ENCODE results near the gene ZNF366.
"Not testable (repeated sequence)": the region's sequence is repeated elsewhere in the genome, so short reads cannot be mapped to it uniquely, and the experiment has no call there.

Gene ZNF366

GRCh38 chr5:72436796-72437471, 70.3 kb downstream of the ZNF366 start:
- no peak for DNase-seq

DNA sequence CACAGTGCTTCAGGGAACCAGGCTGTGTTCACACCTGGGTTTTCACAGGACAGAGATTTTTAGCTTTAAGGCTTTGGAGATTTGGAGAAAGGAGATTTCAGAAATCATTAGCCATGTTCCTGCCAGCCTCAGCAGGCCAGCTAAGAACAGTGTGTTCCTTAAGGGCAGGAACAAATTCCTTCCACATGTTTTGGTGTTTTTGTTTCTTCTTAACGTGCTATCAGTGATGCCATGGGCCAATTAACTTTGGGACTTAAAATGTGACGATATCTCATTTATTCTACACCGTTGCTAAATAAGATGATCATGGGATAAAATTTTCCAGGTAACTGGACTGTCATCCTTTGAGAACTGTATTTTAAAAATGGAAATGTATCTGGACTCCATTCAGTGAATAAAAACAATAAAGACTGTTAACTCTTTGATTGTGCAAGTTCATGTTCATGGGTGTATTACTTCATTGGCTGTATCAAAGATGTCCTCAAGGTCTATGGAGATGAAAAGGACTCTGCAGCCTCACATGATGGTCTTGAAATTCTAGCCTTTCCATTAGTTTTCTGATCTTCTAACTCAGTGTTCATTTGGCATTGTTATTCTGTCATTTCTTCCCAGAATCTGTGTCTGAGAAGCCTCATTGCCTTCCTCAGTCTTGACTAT, 72.3 kb downstream of the ZNF366 start:
- DNase-seq, result no peak

- no peak for DNase-seq
Measured at GRCh38 chr5:72434056-72434780, 73.0 kb downstream of the ZNF366 start.

- DNase-seq, result no peak
Measured at GRCh38 chr5:72433522-72433921, 73.7 kb downstream of the ZNF366 start.

DNA sequence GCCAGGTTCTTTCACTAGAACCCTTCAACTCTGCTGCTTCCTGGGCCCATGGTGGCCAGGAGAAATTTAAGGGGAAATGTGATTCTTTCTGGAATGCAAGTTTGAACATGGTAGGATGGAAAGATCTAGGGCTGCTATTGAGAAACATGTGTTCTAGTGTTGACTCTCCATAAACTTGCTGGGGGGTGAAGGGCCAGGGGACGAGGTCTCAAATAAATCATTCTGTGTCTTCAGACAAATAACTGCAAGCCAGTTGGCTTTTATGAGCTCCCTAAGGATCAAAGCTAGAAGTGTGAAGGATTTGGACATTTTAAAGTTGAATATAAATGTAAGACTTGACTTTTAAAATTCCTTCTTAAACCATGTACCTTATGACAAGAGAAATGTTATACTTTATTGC, 78.5 kb downstream of the ZNF366 start:
- DNase-seq, result no peak

- no peak for DNase-seq
Measured at GRCh38 chr5:72427488-72428437, 79.4 kb downstream of the ZNF366 start.

GRCh38 chr5:72427016-72427415, 80.2 kb downstream of the ZNF366 start:
- no peak for DNase-seq

- no peak for DNase-seq
Measured at GRCh38 chr5:72426019-72426418, 81.2 kb downstream of the ZNF366 start.

DNA sequence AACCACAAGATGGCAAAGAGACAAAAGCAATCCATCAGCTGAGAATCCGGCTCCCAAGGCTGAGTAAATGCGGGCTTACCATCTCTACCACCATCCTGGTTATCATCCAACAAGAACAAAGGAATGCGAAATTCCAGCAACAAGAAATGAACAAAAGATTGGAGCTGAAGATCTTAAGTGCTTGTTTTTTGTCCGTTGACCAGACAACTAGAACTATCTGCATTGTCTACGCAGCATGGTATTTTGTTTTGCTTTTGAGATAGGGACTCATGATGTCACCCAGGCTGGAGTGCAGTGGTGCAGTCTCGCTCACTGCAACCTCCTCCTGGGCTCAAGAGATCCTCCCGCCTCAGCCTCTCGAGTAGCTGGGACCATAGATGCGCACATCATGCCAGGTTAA, 88.9 kb downstream of the ZNF366 start:
- DNase-seq, result no peak

GRCh38 chr5:72417333-72418062, 89.7 kb downstream of the ZNF366 start:
- DNase-seq, result no peak

DNA sequence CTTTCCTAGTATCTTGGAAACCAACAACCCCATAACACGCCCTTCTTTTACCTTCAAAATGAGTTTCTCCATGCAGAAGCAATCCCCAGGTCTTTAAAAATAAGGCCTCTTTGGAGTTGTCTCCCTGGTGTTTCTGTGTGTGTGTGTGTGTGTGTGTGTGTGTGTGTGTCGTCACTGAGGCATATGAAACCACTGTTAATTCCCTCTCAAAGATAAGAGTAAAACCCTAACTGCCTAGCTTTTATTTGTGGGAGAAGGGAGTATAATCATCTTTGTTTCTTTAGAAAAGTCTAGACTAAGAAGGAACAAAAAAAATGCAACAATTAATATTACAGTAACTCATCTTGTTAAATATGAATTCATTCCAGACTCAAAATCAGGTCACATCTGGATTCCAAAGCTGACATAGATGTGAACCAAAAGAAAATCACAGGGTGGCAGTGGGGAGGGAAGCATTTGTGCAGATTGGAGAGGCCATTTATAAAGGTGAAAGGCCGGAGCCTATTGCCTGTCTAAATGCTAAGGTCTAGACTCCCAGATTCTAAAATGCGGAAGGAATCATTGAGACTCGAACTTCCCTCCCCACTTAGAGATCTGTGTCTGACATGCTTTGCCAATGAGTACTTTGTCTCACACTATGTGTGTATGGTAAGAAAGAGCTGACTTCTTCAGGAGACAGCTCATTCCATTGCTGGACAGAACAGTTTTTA, 91.4 kb downstream of the ZNF366 start:
- no peak for DNase-seq

- no peak for DNase-seq
Measured at GRCh38 chr5:72412283-72413055, 94.7 kb downstream of the ZNF366 start.

GRCh38 chr5:72410688-72411295, 96.4 kb downstream of the ZNF366 start:
- no peak for DNase-seq

GRCh38 chr5:72408603-72409002, 98.6 kb downstream of the ZNF366 start:
- no peak for DNase-seq

DNA sequence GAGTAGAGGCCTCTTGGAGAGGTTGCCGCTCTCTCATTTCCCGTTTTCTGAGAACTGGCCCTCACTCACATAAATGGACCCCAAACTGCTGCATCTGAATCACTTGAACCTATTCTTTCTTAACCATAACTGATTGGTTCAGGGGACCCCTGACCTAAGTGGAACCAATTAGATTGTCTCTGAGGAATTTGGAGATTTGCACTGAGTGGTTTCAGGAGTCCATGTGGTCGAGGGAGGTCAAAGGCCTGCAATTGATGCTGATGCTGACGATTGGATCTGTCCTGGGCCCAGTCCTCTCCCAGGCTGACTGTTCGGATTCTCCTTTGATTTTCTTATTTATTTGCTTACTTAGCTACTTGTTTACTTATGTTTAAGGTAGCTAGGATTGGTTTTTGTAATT, 99.1 kb downstream of the ZNF366 start:
- no peak for DNase-seq

DNA sequence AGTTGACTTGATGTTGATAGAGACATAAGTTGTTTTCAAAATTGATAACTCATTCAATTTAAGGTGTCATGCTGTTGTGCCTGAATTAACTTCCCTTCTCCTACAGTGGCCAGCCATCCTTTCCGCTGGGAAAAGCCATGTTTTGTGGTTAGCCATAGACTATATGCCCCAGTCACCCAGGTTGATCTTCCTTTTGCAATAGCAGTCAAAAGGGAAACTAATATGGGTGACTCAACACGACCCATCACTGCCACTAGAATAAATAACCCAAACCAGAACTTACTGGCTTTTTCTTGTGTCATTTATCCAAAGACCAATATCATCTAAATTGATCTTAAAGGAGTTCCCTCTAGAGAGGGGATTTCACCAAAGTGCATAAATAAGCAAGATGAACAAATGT, 99.7 kb downstream of the ZNF366 start:
- no peak for DNase-seq

DNA sequence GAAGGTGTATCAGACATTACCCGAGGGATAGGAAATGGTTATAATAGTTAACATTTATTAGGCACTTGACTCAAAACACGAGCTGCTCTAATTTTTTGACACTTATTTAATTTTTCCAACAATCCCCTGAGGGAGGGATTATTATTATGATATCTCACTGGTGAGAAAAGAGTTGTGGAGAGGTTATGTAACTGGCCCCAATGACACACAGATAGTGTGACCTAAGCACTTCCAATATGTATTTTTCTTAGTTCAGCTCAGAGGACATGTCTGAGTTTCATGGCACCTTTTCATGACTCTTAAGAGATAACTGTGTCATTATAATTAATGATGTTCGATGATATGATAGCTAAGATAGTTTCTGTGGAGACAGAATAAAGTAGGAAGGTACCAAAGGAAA, 100.1 kb downstream of the ZNF366 start:
- no peak for DNase-seq

- DNase-seq, result not testable (repeated sequence)
Measured at GRCh38 chr5:72404771-72405170, 102.4 kb downstream of the ZNF366 start.

DNA sequence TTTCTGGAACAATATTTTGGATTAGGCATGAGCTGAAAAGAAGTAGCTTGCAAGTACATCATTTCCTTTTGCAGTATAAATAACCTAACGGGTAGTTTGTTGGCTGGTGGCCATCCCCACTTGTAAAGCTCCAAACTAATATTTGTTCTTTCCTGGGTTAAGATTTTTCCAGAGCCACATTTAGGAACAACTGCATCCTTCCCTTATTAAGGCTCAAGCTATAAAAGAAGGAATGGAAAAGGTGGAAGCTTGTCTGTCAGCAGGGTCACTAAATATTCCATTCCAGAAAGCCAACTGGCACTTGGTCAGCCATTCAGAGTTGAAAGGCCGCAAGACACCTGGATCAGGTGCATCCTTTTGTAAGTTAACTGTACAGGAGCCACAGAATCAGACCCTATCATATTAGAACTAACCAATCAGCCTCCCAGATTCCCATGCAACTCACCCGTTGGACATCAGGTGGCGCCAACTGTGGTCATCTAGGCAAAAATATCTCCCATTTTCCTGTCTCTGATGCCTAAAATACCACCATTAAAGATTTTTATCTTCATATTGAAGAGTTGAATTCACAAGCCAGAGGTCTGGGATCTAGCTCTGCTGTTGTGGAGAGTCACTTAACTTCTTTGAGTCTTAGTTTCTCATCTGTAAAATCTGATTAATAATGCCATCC, 104.1 kb downstream of the ZNF366 start:
- DNase-seq, result no peak

GRCh38 chr5:72402381-72402890, 104.8 kb downstream of the ZNF366 start:
- no peak for DNase-seq

Measured in activated CD4-positive, alpha-beta T cell treated with anti-CD3 and anti-CD28 coated beads, Interleukin-2, Interleukin-6, amounts not matched to agents 100 ng/mL and 50 ng/mL, durations not matched to agents 16 hours and 8 hours (primary cell).